ENCODE measurements around the gene LGALS3BP. TPM values are rescaled to one million over a fixed set of nuclear protein-coding genes. Genes with fewer than 3 reads are reported as not detected.

LGALS3BP gene
- total and polyA plus RNA-seq, 2 donors (not counting 1 experiment from before 2014, with no cell fraction given): 1.8 to 7.5 TPM

DNA sequence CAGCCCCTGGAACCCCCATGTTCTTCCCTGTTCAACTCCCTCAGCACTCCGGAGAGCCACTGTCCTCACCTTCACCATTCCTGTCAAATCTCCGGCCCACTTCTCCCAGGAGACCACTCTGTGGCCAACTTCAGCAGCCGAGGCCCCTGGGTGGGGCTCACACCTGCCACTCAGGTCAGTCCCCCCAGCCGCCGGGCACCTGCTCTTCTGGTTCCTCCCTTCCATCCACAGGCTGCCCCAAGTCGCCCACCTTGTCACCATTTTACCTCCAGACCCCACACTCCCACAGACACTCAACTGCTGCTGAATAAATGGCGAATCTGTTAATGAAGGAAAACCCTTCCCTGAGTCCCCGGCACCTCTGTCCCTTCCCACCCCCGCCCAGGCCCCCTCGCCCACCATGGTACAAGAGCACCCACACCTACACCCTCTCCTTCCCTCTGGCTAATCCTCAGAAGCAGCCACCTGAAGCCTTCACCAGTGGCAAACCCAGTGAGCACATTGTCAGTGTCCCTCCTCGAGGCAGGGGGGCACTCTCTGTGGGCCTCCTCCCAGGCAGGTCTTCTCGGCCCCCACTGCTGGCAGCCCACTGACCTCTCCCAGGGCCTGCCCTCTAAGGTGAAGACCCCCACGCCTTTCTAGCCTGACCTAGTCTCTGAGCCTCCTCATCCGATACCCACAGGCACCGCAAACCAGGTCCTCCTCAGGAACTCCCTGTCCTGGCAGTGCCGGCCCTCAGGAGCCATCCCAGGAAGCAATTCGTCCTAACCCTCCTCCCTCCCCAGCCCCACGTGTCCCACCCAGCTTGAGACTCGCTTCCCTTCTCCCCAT, 21.7 kb upstream of the LGALS3BP start:
- Histone ChIP-seq H3K27ac (ENCODE audit: low read length in 2 of 2) (no peak overlapping the region), H3K4me2 (replicated peaks; ENCODE audit: low read depth, low read length, poor library complexity, severe bottlenecking) (no peak overlapping the region), H3K79me2 (ENCODE audit: control insufficient read depth, insufficient read depth, low read length) (peaks cover 61% of the 10 kb centered on the region), H3K36me3 (replicated peaks in 1 of 2; ENCODE audit: control extremely low read depth in 1 of 2, control insufficient read depth in 1 of 2, extremely low read depth in 1 of 2, insufficient read depth in 2 of 2, low read length in 1 of 2) (peaks cover 0 to 57% of the 10 kb centered on the region in 2 experiments), H3K9ac (ENCODE audit: low read length) (no peak overlapping the region), H3K27me3 (replicated peaks in 1 of 4; ENCODE audit: control extremely low read depth in 1 of 4, control insufficient read depth in 3 of 4, insufficient read depth in 4 of 4, low read length in 3 of 4) (no peaks in the 10 kb centered on the region), H4K20me1 (ENCODE audit: control insufficient read depth, insufficient read depth, low read length, poor library complexity, severe bottlenecking) (peaks cover 85% of the 10 kb centered on the region), H2AFZ (ENCODE audit: insufficient read depth, low read depth, low read length, poor library complexity, severe bottlenecking) (no peak overlapping the region), H3K4me3 (ENCODE audit: control extremely low read depth in 1 of 5, extremely low read depth in 1 of 5, insufficient read depth in 1 of 5, low read depth in 2 of 5, low read length in 4 of 5) (no peak overlapping the region), H3K4me1 (ENCODE audit: control insufficient read depth in 2 of 2, insufficient read depth in 2 of 2, low read length in 2 of 2) (peaks cover 4 to 5% of the 10 kb centered on the region in 2 donors), H3K9me3 (ENCODE audit: control extremely low read depth in 1 of 3, control insufficient read depth in 2 of 3, insufficient read depth in 1 of 3, low read length in 2 of 3) (no peaks in the 10 kb centered on the region)
- intact Hi-C loops (cut with micrococcal nuclease): no loop called here
- ChIA-PET POLR2A (interaction anchor here (0.6 kb wide), 1 partner anchor 12 kb away, joined by 3 read pairs; no protein-coding TSS in a partner anchor), CTCF (no interaction called here)
- DNase-seq (no peak), ATAC-seq (ENCODE audit: low read depth) (no peak)
- no peak for TF ChIP-seq EZH2 (IDR thresholded peaks at IDR 0.05; ENCODE audit: borderline replicate concordance, insufficient read depth, low read depth, low read length, poor library complexity, severe bottlenecking)
- TF ChIP-seq, protein P1, sequence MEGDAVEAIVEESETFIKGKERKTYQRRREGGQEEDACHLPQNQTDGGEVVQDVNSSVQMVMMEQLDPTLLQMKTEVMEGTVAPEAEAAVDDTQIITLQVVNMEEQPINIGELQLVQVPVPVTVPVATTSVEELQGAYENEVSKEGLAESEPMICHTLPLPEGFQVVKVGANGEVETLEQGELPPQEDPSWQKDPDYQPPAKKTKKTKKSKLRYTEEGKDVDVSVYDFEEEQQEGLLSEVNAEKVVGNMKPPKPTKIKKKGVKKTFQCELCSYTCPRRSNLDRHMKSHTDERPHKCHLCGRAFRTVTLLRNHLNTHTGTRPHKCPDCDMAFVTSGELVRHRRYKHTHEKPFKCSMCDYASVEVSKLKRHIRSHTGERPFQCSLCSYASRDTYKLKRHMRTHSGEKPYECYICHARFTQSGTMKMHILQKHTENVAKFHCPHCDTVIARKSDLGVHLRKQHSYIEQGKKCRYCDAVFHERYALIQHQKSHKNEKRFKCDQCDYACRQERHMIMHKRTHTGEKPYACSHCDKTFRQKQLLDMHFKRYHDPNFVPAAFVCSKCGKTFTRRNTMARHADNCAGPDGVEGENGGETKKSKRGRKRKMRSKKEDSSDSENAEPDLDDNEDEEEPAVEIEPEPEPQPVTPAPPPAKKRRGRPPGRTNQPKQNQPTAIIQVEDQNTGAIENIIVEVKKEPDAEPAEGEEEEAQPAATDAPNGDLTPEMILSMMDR (IDR thresholded peaks at IDR 0.05): no peak
- WGBS (ENCODE audit: insufficient coverage): 90% methylated on average over 19 of the region's 19 CpGs
- H3K9me3 Mint-ChIP-seq (ENCODE audit: insufficient read depth): no peaks in the 10 kb centered on the region
- no peaks in the 10 kb centered on the region for H3K27me3 Mint-ChIP-seq
- H3K27ac Mint-ChIP-seq: no peak overlapping the region
- H3K4me1 Mint-ChIP-seq: peaks cover 15% of the 10 kb centered on the region
- no peak overlapping the region for H3K4me3 Mint-ChIP-seq
